OCI-LY3 (cell line): ENCODE results near the gene PTPRN2.

Experiments used
- H2AFZ ChIP-seq: fragments of 200-600, 300-600 bp; shearing (Covaris generic); 2 replicates; pipeline ENCODE4 v1.6.0; 2014; ENCODE audit warnings: antibody characterized with exemption, low read depth, low read length
- H3K27ac ChIP-seq: fragments of 200-600, 300-600 bp; sonication (generic); 2 replicates; pipeline ENCODE4 v1.5.1; 2014; ENCODE audit warnings: mild to moderate bottlenecking, low read length, moderate library complexity, mixed read lengths
- H3K27me3 ChIP-seq: fragments of 200-600, 300-600 bp; sonication (generic); 2 replicates; pipeline ENCODE4 v1.6.1; 2014; ENCODE audit warnings: low read depth, low read length, mixed read lengths
- H3K36me3 ChIP-seq: fragments of 200-600, 300-600 bp; sonication (generic); replicated peaks from 2 replicates; pipeline ENCODE3; 2014; ENCODE audit warnings: low read depth, low read length, mixed read lengths
- H3K4me1 ChIP-seq: fragments of 300-600, 200-600 bp; sonication (generic); 2 replicates; pipeline ENCODE4 v1.6.1; 2014; ENCODE audit warnings: low read length, mixed read lengths
- H3K4me2 ChIP-seq: fragments of 200-600, 300-600 bp; sonication (generic); 2 replicates; pipeline ENCODE4 v1.6.1; 2014; ENCODE audit warnings: low read length, mixed read lengths
- H3K4me3 ChIP-seq: fragments of 300-600, 200-600 bp; sonication (generic); 2 replicates; pipeline ENCODE4 v1.5.1; 2014; ENCODE audit warnings: antibody characterized with exemption, mild to moderate bottlenecking, low read length, moderate library complexity
- H3K79me2 ChIP-seq: fragments of 300-600, 200-600 bp; shearing (Covaris generic); 2 replicates; pipeline ENCODE4 v1.6.1; 2014; ENCODE audit warnings: mild to moderate bottlenecking, low read length, mixed read lengths
- H3K9ac ChIP-seq: fragments of 300-600, 200-600 bp; shearing (Covaris generic); 2 replicates; pipeline ENCODE4 v1.6.0; 2014; ENCODE audit warnings: mild to moderate bottlenecking, low read length, moderate library complexity
- H3K9me3 ChIP-seq: fragments of 200-600, 300-600 bp; shearing (Covaris generic); 2 replicates; pipeline ENCODE4 v1.6.1; 2014; ENCODE audit warnings: low read length, mixed read lengths; ENCODE audit not compliant: insufficient read depth
- H4K20me1 ChIP-seq: fragments of 200-600, 300-600 bp; sonication (generic); 2 replicates; pipeline ENCODE4 v1.6.1; 2016; ENCODE audit warnings: low read length, mixed read lengths; ENCODE audit not compliant: insufficient read depth
- CTCF ChIP-seq: fragments of 200-600, 300-600 bp; sonication (generic); IDR thresholded peaks from 2 replicates; pipeline ENCODE4 v1.5.1; 2014; ENCODE audit warnings: antibody characterized with exemption, low read length, low read depth
- EZH2phosphoT487 ChIP-seq: fragments of 200-600 bp; shearing (Covaris generic); IDR thresholded peaks from 2 replicates; pipeline ENCODE4 v1.6.1; 2018; ENCODE audit warnings: antibody characterized with exemption, mixed run types, low read depth

The PTPRN2 gene

GRCh38 chr7:158266817-158267741 is 320.5 kb downstream of the PTPRN2 start:
- Histone ChIP-seq H4K20me1 (no peaks in the 10 kb centered on the region), H3K27me3 (no peaks in the 10 kb centered on the region), H3K36me3 (no peaks in the 10 kb centered on the region), H2AFZ (no peak overlapping the region), H3K4me1 (no peaks in the 10 kb centered on the region), H3K27ac (no peak overlapping the region), H3K9me3 (0 out of 2 replicates have a peak, but pooled peaks cover 5% of the 10 kb centered on the region), H3K4me3 (no peak overlapping the region), H3K4me2 (no peak overlapping the region), H3K9ac (no peak overlapping the region), H3K79me2 (no peaks in the 10 kb centered on the region)
- TF ChIP-seq EZH2phosphoT487, result no peak
- TF ChIP-seq CTCF, result no peak

DNA sequence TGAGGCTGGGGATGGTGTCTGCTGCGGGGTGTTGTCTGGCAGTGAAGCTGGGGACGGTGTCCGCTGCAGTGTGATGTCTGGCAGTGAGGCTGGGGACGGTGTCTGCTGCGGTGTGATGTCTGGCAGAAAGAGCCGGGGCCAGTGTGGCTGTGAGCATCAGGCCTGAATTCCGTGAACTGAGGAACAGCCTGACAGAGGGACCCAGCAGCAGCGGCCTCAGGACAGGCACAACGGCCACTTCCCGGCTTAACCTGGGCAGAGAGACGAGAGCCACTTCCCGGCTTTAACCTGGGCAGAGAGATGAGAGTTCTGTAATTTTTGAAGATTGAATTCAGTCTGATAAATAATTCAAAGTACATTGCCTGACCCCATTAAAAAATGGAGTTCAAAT is 321.2 kb downstream of the PTPRN2 start:
- H4K20me1 ChIP-seq, result no peaks in the 10 kb centered on the region
- H3K36me3 ChIP-seq, result no peaks in the 10 kb centered on the region
- H3K4me1 ChIP-seq, result no peaks in the 10 kb centered on the region
- no peak for TF ChIP-seq CTCF
- no peak for TF ChIP-seq EZH2phosphoT487
- H3K9ac ChIP-seq, result no peak overlapping the region
- H3K27me3 ChIP-seq, result no peaks in the 10 kb centered on the region
- no peak overlapping the region for H3K4me3 ChIP-seq
- no peak overlapping the region for H3K4me2 ChIP-seq
- H2AFZ ChIP-seq, result no peak overlapping the region
- no peak overlapping the region for H3K27ac ChIP-seq
- 0 out of 2 replicates have a peak, but pooled peaks cover 4% of the 10 kb centered on the region for H3K9me3 ChIP-seq
- H3K79me2 ChIP-seq, result no peaks in the 10 kb centered on the region

DNA sequence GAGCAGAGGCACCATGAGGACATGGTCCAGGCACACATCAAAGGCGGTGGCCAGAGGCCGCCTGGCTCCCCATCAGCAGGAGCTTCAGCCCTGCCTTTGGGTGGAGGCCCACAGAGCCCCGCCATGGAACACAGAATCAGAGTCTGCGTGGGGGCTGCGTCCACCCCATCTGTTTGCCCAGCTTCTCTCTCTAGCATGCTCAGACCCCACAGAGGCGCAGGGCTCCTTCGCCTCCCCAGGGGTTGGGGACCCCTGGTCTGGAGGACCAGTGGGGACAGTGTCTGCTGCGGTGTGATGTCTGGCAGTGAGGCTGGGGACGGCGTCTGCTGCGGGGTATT is 321.9 kb downstream of the PTPRN2 start:
- no peak overlapping the region for H3K4me3 ChIP-seq
- H3K9me3 ChIP-seq, result no peaks in the 10 kb centered on the region
- no peaks in the 10 kb centered on the region for H3K4me1 ChIP-seq
- no peak overlapping the region for H3K9ac ChIP-seq
- no peaks in the 10 kb centered on the region for H3K36me3 ChIP-seq
- no peak overlapping the region for H2AFZ ChIP-seq
- H3K79me2 ChIP-seq, result no peaks in the 10 kb centered on the region
- H4K20me1 ChIP-seq, result no peaks in the 10 kb centered on the region
- no peak for TF ChIP-seq CTCF
- TF ChIP-seq EZH2phosphoT487, result no peak
- H3K27ac ChIP-seq, result no peak overlapping the region
- no peaks in the 10 kb centered on the region for H3K27me3 ChIP-seq
- no peak overlapping the region for H3K4me2 ChIP-seq

GRCh38 chr7:158264881-158265742 is 322.5 kb downstream of the PTPRN2 start:
- no peak overlapping the region for H3K27ac ChIP-seq
- H4K20me1 ChIP-seq, result no peaks in the 10 kb centered on the region
- H3K4me2 ChIP-seq, result no peak overlapping the region
- H3K79me2 ChIP-seq, result no peaks in the 10 kb centered on the region
- no peak overlapping the region for H3K9ac ChIP-seq
- H3K36me3 ChIP-seq, result no peaks in the 10 kb centered on the region
- no peak for TF ChIP-seq CTCF
- TF ChIP-seq EZH2phosphoT487, result no peak
- H3K4me1 ChIP-seq, result no peaks in the 10 kb centered on the region
- no peaks in the 10 kb centered on the region for H3K9me3 ChIP-seq
- no peaks in the 10 kb centered on the region for H3K27me3 ChIP-seq
- no peak overlapping the region for H3K4me3 ChIP-seq
- H2AFZ ChIP-seq, result no peak overlapping the region
